GM12872 (cell line): Measurements from ENCODE around the gene C9orf153.

ENCODE experiments used
- TF ChIP-seq, protein P1 (sequence below): IDR thresholded peaks from 3 replicates; pipeline ENCODE4 v1.5.1; 2011; ENCODE audit warnings: low read depth, mild to moderate bottlenecking, low read length, moderate library complexity; ENCODE audit not compliant: insufficient read depth

C9orf153 gene

DNA sequence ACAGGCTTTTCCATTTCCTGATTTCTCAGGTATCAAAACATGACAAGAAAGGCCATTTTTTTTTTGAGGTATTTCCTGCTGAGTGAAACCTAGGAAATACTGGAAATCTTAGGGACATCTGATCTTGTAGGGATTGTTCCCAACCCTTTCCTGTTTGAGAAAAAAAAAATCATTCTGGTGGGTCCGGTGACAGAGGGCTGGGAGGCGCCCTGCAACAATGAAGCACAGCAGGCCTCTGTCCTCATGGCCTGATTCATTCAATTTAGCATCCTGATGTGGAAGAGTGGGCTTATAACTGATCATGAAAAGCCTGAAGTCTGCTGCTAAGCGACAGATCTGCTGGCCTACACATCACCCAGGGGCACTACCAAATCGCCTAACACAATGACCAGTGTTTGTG is 3.0 kb upstream of the C9orf153 start:
- TF ChIP-seq, protein P1, sequence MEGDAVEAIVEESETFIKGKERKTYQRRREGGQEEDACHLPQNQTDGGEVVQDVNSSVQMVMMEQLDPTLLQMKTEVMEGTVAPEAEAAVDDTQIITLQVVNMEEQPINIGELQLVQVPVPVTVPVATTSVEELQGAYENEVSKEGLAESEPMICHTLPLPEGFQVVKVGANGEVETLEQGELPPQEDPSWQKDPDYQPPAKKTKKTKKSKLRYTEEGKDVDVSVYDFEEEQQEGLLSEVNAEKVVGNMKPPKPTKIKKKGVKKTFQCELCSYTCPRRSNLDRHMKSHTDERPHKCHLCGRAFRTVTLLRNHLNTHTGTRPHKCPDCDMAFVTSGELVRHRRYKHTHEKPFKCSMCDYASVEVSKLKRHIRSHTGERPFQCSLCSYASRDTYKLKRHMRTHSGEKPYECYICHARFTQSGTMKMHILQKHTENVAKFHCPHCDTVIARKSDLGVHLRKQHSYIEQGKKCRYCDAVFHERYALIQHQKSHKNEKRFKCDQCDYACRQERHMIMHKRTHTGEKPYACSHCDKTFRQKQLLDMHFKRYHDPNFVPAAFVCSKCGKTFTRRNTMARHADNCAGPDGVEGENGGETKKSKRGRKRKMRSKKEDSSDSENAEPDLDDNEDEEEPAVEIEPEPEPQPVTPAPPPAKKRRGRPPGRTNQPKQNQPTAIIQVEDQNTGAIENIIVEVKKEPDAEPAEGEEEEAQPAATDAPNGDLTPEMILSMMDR = no peak

DNA sequence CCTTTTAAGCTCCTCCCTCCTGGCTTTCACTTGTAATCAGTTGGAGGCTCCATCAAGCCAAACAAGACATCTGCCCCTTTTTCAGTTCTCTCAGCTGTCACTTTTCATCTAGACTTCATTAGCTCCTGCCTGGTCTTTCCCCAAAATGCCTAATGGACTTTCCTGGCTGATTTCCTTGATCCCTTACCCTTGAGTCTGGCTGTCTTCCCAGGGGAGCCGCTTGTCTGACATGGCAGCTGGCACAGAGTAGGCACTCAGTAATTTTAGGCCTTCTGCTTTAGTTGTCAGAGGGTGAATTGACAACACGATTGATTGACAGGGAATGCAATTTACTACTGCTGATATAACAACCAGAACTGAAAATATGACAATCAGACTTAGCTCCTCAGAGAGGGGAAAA is 2.1 kb downstream of the C9orf153 start:
- TF ChIP-seq, protein P1 = no peak

DNA sequence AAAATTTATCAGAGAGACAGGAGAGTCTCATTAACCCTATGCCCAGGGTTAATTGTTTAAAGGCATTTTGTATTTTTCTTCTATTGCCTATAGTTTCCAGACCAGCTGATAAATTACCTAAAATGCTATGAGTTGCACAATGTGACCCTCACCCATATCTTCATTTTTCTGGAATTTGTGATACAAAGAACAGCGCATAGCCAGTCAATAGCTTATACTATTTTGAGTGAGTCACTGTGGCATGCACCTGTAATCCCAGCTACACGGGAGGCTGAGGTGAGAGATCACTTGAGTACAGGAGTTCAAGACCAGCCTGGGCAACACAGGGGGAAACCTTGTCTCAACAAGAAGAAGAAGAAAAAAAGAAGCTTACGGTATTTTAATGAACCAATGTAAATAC is 2.8 kb downstream of the C9orf153 start:
- TF ChIP-seq, protein P1 = no peak

DNA sequence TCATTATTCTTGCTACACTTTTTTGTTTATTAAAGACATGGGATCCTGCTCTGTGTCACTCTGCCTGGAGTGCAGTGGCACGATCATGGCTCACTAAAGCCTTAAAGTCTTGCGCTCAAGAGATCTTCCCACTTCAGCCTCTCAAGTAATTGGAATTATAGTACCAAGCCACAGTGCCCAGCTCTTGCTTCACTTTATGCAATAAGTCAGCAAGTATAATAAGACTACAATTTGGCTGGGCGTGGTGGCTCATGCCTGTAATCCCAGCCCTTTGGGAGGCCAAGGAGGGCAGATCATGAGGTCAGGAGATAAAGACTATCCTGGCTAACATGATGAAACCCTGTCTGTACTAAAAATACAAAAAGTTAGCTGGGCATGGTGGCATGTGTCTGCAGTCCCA is 5.9 kb downstream of the C9orf153 start:
- TF ChIP-seq, protein P1 = no peak

DNA sequence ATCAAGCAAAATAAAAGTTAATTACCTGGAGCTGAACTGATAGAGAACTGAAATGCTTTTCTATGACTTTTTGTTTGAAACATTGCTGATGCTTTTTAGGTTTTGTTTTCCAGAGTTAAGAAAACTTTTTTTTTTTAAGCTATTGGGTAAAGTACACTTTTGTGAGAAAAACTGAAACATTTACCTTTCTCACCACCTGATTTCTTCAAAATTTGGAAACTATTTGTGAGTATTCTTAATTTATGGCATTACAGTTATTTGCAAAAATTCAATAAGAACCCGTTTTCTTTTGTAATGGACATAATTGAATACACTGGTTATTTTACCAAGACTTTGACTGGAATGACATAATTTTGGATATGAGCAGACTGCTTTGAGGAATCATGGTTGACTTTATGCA is 6.6 kb downstream of the C9orf153 start:
- TF ChIP-seq, protein P1 = no peak

DNA sequence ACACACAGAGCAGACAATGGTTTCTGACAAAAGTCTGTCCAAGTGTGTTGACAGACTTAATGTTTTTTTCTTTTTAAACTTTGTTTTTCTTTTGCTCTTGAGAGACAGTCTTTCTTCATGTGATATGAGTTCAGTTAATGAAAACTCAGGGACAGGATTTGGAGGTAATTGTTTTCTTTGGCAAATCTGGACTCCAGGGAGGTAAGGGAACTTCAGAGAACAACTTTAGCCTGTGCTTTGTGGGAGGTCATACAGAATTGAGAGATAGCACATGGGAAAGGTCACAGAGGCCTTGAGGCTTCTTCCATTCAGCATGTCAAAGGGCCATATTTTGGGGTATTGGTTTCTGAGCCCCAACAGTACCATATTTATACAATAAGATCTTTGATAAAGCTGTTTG is 9.3 kb downstream of the C9orf153 start:
- TF ChIP-seq, protein P1 = no peak

DNA sequence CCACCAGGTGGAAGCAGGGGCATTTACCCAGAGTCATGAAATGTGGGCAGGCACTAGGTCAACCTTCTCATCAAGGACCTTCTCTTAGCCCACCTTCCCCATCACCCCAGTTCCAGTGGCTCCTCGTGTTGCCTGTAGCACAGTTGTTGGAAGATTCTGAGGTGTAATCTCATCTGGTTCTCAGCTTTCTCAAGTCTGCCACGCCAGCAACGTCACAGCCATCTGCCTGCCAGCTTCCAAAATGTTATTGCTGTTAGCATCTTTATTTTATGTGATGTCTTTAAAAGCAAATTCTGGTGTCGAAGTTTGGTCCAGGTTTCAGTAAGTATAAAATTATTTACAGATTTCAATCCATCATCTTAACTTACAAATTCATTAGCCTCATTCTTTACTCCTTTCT is 10.7 kb downstream of the C9orf153 start:
- TF ChIP-seq, protein P1 = no peak

DNA sequence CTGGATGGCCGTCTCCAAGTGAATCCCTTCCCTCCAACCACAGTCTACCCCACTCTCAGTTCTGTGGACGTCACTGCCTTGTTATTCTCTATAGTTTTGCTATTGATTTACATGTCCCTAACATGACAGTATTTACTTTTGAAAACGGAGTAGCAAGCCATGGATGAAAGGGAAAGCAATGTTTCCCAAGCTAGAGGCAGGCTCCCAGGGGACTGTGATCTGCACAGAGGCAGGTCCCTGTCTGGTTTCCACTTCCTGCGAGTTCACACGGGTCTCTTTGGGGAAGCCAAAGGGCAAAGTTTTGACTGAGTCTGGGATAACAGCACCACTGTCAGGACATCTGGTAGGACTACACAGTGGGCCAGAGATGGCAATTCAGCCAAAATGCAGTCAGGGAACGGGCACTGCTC is 12.7 kb downstream of the C9orf153 start:
- TF ChIP-seq, protein P1 = peak; percentile 57
